Calu3 (cell line): Measurements from ENCODE around the gene CYBC1. TPM values are rescaled to one million over a fixed set of nuclear protein-coding genes. Genes with fewer than 3 reads are reported as not detected.

Source experiments
- BruUV-seq: library from RNA; stranded (reverse); fragments of 400-500 nt; replicated peaks from 2 replicates; lab custom pipeline; 2021; lab: Mats Ljungman, UMichigan
- CTCF ChIA-PET: fragments of 300-600 bp; sonication (Branson Sonifier 250); formaldehyde crosslinking; loops from one replicate; lab custom pipeline; 2022; ENCODE audit warnings: antibody characterized with exemption; lab: Charles Lee
- DNase-seq: peaks from one replicate; pipeline ENCODE4 v3.0.0; 2022
- H3K27ac Mint-ChIP-seq: one replicate; pipeline ENCODE4 v1.8.0; 2022; ENCODE audit warnings: mixed read lengths; ENCODE audit not compliant: unreplicated experiment
- H3K27me3 Mint-ChIP-seq: one replicate; pipeline ENCODE4 v1.8.0; 2022; ENCODE audit warnings: mixed read lengths; ENCODE audit not compliant: unreplicated experiment
- H3K36me3 Mint-ChIP-seq: one replicate; pipeline ENCODE4 v1.8.0; 2022; ENCODE audit warnings: mild to moderate bottlenecking, moderate library complexity, mixed read lengths; ENCODE audit not compliant: insufficient read depth, unreplicated experiment
- H3K4me1 Mint-ChIP-seq: one replicate; pipeline ENCODE4 v1.8.0; 2022; ENCODE audit warnings: mild to moderate bottlenecking, low read depth, mixed read lengths; ENCODE audit not compliant: unreplicated experiment
- H3K4me3 Mint-ChIP-seq: one replicate; pipeline ENCODE4 v1.8.0; 2022; ENCODE audit warnings: mild to moderate bottlenecking, low read depth, moderate library complexity, mixed read lengths; ENCODE audit not compliant: unreplicated experiment
- H3K9me3 Mint-ChIP-seq: one replicate; pipeline ENCODE4 v1.8.0; 2022; ENCODE audit warnings: low read depth, mixed read lengths; ENCODE audit not compliant: unreplicated experiment
- CTCF ChIP-seq: fragments of 200-600 bp; IDR thresholded peaks from one replicate; pipeline ENCODE4 v1.8.0; 2022; ENCODE audit warnings: antibody characterized with exemption; ENCODE audit not compliant: unreplicated experiment
- intact Hi-C: fragments of 100-400 bp; cut with micrococcal nuclease; formaldehyde crosslinking; loops from one replicate; pipeline ENCODE4 v1.10.0; 2022; ENCODE audit not compliant: unreplicated experiment
- total RNA-seq: library from RNA; stranded (reverse); gene quantifications from 2 replicates; pipeline ENCODE4 v1.2.3, GENCODE V29; 2022

CYBC1 gene
- total RNA-seq, 1 experiment from 2014 or later = 80.3 TPM

GRCh38 chr17:82402865-82403264 is 47.7 kb downstream of the CYBC1 start:
- Mint-ChIP-seq H3K4me3 (no peak overlapping the region), H3K9me3 (no peaks in the 10 kb centered on the region), H3K4me1 (peaks cover 8% of the 10 kb centered on the region), H3K27me3 (no peaks in the 10 kb centered on the region), H3K27ac (no peak overlapping the region), H3K36me3 (peaks cover 16% of the 10 kb centered on the region)
- TF ChIP-seq CTCF = no peak
- BruUV-seq = no TSS peak
- intact Hi-C loops = no loop called here
- CTCF ChIA-PET = no interaction called here
- DNase-seq = no peak

- no peaks in the 10 kb centered on the region for H3K27me3 Mint-ChIP-seq
- CTCF ChIA-PET = interaction anchor here (0.7 kb wide), 1 partner anchor 144 kb away, joined by 5 read pairs; no protein-coding TSS in a partner anchor
- H3K36me3 Mint-ChIP-seq = peaks cover 16% of the 10 kb centered on the region
- no peak for DNase-seq
- no TSS peak for BruUV-seq
- H3K27ac Mint-ChIP-seq = no peak overlapping the region
- intact Hi-C loops = no loop called here
- H3K4me1 Mint-ChIP-seq = peaks cover 8% of the 10 kb centered on the region
- no peak overlapping the region for H3K4me3 Mint-ChIP-seq
- H3K9me3 Mint-ChIP-seq = no peaks in the 10 kb centered on the region
- no peak for TF ChIP-seq CTCF
Observed at GRCh38 chr17:82400830-82401229, 49.7 kb downstream of the CYBC1 start.

- no peak overlapping the region for H3K27ac Mint-ChIP-seq
- no peak for TF ChIP-seq CTCF
- peaks cover 16% of the 10 kb centered on the region for H3K36me3 Mint-ChIP-seq
- intact Hi-C loops = no loop called here
- no peak for DNase-seq
- H3K9me3 Mint-ChIP-seq = no peaks in the 10 kb centered on the region
- H3K4me1 Mint-ChIP-seq = peaks cover 8% of the 10 kb centered on the region
- no TSS peak for BruUV-seq
- H3K27me3 Mint-ChIP-seq = no peaks in the 10 kb centered on the region
- H3K4me3 Mint-ChIP-seq = no peak overlapping the region
- CTCF ChIA-PET = no interaction called here
Observed at GRCh38 chr17:82400206-82400605, 50.3 kb downstream of the CYBC1 start.

- Mint-ChIP-seq H3K4me1 (peaks cover 8% of the 10 kb centered on the region), H3K4me3 (no peak overlapping the region), H3K27ac (no peak overlapping the region), H3K9me3 (no peaks in the 10 kb centered on the region), H3K27me3 (no peaks in the 10 kb centered on the region), H3K36me3 (peaks cover 16% of the 10 kb centered on the region)
- BruUV-seq = no TSS peak
- CTCF ChIA-PET = no interaction called here
- no peak for DNase-seq
- no peak for TF ChIP-seq CTCF
- intact Hi-C loops = no loop called here
Observed at GRCh38 chr17:82399601-82400101, 50.9 kb downstream of the CYBC1 start.
